Activated naive CD4-positive, alpha-beta T cell treated with anti-CD3 and anti-CD28 coated beads, Interleukin-2, amount 50 U/mL, for 24 hours (primary cell): ENCODE data around the gene CES1.
"Not testable (repeated sequence)": the region's sequence is repeated elsewhere in the genome, so short reads cannot be mapped to it uniquely, and the experiment has no call there.

Experiments
- H3K27ac Mint-ChIP-seq: one replicate; pipeline ENCODE4 v1.8.0; 2021; ENCODE audit warnings: mild to moderate bottlenecking, mixed read lengths
- H3K27me3 Mint-ChIP-seq: one replicate; pipeline ENCODE4 v1.8.0; 2021; ENCODE audit warnings: mixed read lengths
- H3K36me3 Mint-ChIP-seq: one replicate; pipeline ENCODE4 v1.8.0; 2021; ENCODE audit warnings: mixed read lengths
- H3K4me1 Mint-ChIP-seq: one replicate; pipeline ENCODE4 v1.8.0; 2021; ENCODE audit warnings: mixed read lengths
- H3K4me3 Mint-ChIP-seq: one replicate; pipeline ENCODE4 v1.8.0; 2021; ENCODE audit warnings: mild to moderate bottlenecking, mixed read lengths
- H3K9me3 Mint-ChIP-seq: one replicate; pipeline ENCODE4 v1.8.0; 2021; ENCODE audit warnings: mixed read lengths

Gene CES1

DNA sequence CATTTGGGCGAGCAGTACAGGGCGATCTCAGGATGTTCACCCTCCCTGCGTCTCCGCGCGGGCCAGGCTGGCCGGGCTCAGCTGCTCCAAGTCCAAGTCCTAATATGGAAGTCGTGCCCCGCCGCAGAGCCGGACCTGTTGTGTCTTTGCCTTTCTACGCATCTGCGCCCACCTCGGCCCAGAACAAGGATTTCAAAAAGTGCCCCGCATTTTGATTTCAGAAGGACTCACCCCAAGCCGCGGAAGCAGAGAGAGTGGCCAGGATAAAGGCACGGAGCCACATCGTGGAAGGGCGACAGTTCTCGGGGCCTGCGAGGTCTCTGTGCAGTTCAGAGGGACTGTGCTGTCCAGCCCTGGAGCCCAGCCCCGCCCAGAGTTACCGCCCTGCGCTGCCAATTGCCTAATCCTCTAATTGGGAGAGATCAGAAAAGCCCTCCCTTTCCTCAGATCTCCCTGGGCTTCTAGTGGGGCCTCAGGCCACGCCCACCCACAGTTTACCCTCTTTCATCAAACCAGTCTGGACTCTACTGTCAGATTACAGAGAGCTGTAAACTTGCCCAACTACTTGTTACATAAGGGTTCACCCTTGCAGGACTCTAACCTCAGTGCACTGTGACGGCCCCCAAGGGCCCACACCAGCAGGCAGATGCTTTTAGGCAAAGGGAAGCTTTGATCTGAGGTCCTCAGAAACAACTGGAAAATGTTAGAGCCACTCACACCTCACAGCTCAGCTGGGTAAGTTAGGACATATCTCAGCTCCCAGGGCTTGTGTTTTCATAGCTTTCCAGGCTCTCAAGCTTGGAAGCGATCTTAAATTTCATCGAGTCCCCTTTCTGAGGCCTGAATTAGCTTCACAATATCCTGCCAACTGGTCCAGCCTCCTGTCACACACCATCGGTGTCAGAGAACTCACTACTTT lies at the start of gene CES1:
TSS of gene CES1 (minus strand) at position 324 of the 919 bp plus-strand sequence. CDS start at position 283, 41 bp downstream.
- H3K4me3 Mint-ChIP-seq, result no peak within 1 kb of the TSS
- H3K4me1 Mint-ChIP-seq, result no peaks in the 10 kb centered on the region
- H3K36me3 Mint-ChIP-seq, result no peaks in the 10 kb centered on the region
- no peak within 1 kb of the TSS for H3K27ac Mint-ChIP-seq
- H3K9me3 Mint-ChIP-seq, result no peaks in the 10 kb centered on the region
- H3K27me3 Mint-ChIP-seq, result peaks cover 5% of the 10 kb centered on the region

GRCh38 chr16:55876854-55877253 lies 44.0 kb upstream of the CES1 start:
- no peaks in the 10 kb centered on the region for H3K36me3 Mint-ChIP-seq
- H3K9me3 Mint-ChIP-seq, result peaks cover 4% of the 10 kb centered on the region
- no peak overlapping the region for H3K4me3 Mint-ChIP-seq
- H3K27ac Mint-ChIP-seq, result no peak overlapping the region
- no peaks in the 10 kb centered on the region for H3K4me1 Mint-ChIP-seq
- peaks cover 1% of the 10 kb centered on the region for H3K27me3 Mint-ChIP-seq

DNA sequence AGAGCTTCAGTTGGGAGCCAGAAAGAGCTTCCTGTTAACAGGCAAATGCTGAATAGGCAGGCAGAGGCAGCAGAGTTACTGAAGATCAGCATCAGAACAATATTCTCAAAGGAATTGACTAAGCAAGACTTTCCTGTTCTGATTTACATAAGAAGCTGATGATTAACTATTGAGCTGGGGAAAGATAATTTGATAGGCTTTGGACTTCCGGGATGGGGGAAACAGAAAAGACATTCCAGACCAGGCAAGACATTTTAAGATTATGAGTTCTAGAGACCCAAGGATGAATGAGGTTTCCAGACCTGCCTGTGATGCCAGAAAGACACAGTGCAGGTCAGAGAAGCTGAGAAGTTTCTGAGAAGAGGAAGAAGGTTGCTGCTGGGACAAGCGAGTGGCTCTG lies 42.4 kb upstream of the CES1 start, which contains the start of gene CES5A:
TSS of gene CES5A (minus strand) at position 101 of the 400 bp plus-strand sequence. CDS start 152 bp downstream, outside the sequence.
- Mint-ChIP-seq H3K4me1 (no peaks in the 10 kb centered on the region), H3K9me3 (peaks cover 4% of the 10 kb centered on the region), H3K27ac (no peak within 1 kb of the TSS), H3K4me3 (no peak within 1 kb of the TSS), H3K27me3 (peaks cover 1% of the 10 kb centered on the region), H3K36me3 (no peaks in the 10 kb centered on the region)

- Mint-ChIP-seq H3K36me3 (no peaks in the 10 kb centered on the region), H3K27ac (no peak overlapping the region), H3K9me3 (no peaks in the 10 kb centered on the region), H3K4me3 (no peak overlapping the region), H3K4me1 (no peaks in the 10 kb centered on the region), H3K27me3 (peaks cover 1% of the 10 kb centered on the region)
These were observed 40.2 kb upstream of the CES1 start for GRCh38 chr16:55873122-55873521.

- Mint-ChIP-seq H3K36me3 (no peaks in the 10 kb centered on the region), H3K4me1 (no peaks in the 10 kb centered on the region), H3K27ac (no peak overlapping the region), H3K9me3 (no peaks in the 10 kb centered on the region), H3K27me3 (peaks cover 4% of the 10 kb centered on the region), H3K4me3 (no peak overlapping the region)
These were observed 39.2 kb upstream of the CES1 start for GRCh38 chr16:55872130-55872529.

DNA sequence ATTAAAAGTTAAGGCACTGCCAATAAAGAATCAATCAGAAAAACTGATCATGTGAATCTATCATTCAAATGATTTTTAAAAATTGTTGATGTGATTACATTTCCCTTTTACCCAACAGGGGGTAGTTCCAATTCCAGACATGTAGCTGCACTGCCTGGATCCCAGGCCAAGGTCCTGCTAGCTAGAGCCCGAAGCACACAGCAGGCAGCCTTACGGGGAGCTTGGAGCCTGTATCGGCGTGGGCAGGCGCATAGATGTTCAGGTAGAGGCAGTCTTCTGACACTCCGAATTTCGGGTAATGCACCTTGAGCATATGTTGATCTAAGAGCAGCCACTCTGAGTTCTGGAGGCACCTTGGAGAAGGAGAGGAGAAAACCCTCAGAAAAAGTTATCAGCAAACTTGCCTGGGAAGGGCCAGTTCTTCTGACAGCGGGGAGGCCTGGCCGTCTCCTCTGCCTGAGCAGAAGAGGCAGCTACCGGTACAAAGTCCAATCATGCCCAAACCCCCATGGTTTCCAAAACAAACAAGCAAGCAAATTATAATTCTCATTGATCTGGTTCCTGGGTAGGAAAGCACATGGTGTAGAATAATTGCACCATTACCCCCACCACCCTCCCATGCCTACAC lies 38.6 kb upstream of the CES1 start:
- no peaks in the 10 kb centered on the region for H3K4me1 Mint-ChIP-seq
- H3K36me3 Mint-ChIP-seq, result no peaks in the 10 kb centered on the region
- no peaks in the 10 kb centered on the region for H3K9me3 Mint-ChIP-seq
- no peak overlapping the region for H3K4me3 Mint-ChIP-seq
- H3K27ac Mint-ChIP-seq, result no peak overlapping the region
- peaks cover 4% of the 10 kb centered on the region for H3K27me3 Mint-ChIP-seq

- H3K27me3 Mint-ChIP-seq, result peaks cover 3% of the 10 kb centered on the region
- no peaks in the 10 kb centered on the region for H3K9me3 Mint-ChIP-seq
- H3K27ac Mint-ChIP-seq, result no peak overlapping the region
- H3K36me3 Mint-ChIP-seq, result no peaks in the 10 kb centered on the region
- no peak overlapping the region for H3K4me3 Mint-ChIP-seq
- H3K4me1 Mint-ChIP-seq, result no peaks in the 10 kb centered on the region
These were observed 36.1 kb upstream of the CES1 start for GRCh38 chr16:55868980-55869379.

GRCh38 chr16:55868137-55868536 lies 35.2 kb upstream of the CES1 start:
- Mint-ChIP-seq H3K9me3 (no peaks in the 10 kb centered on the region), H3K27ac (no peak overlapping the region), H3K4me1 (no peaks in the 10 kb centered on the region), H3K4me3 (no peak overlapping the region), H3K36me3 (no peaks in the 10 kb centered on the region), H3K27me3 (peaks cover 3% of the 10 kb centered on the region)

DNA sequence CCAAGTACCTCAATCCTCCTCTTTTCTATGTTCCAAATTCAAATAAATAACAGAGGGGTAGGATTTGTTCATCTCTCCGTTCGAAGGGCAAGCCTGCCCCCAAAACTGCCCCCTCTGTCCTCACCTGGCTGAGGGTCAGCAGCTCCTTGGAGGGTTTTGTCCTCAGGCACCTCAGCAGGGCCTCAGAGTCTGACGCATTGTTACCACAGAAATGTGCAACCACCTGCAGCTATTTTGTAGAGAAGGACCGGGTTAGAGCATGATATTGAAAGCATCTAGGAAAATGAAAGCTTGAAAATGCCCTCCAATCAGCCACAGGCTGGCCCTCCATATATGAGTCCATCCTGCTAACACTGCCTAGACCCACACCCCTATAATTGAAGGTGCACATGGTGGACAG lies 28.4 kb upstream of the CES1 start:
- no peaks in the 10 kb centered on the region for H3K4me1 Mint-ChIP-seq
- H3K36me3 Mint-ChIP-seq, result no peaks in the 10 kb centered on the region
- no peak overlapping the region for H3K4me3 Mint-ChIP-seq
- peaks cover 1% of the 10 kb centered on the region for H3K27me3 Mint-ChIP-seq
- H3K9me3 Mint-ChIP-seq, result no peaks in the 10 kb centered on the region
- H3K27ac Mint-ChIP-seq, result no peak overlapping the region

- not testable (repeated sequence) for H3K36me3 Mint-ChIP-seq, H3K9me3 Mint-ChIP-seq, H3K27ac Mint-ChIP-seq, H3K4me3 Mint-ChIP-seq, H3K27me3 Mint-ChIP-seq, H3K4me1 Mint-ChIP-seq
These were observed 24.8 kb upstream of the CES1 start for GRCh38 chr16:55857650-55858049.

GRCh38 chr16:55856950-55857349 lies 24.1 kb upstream of the CES1 start:
- peaks cover 6% of the 10 kb centered on the region for H3K27me3 Mint-ChIP-seq
- H3K36me3 Mint-ChIP-seq, result no peaks in the 10 kb centered on the region
- H3K4me3 Mint-ChIP-seq, result no peak overlapping the region
- no peak overlapping the region for H3K27ac Mint-ChIP-seq
- H3K4me1 Mint-ChIP-seq, result no peaks in the 10 kb centered on the region
- no peaks in the 10 kb centered on the region for H3K9me3 Mint-ChIP-seq

DNA sequence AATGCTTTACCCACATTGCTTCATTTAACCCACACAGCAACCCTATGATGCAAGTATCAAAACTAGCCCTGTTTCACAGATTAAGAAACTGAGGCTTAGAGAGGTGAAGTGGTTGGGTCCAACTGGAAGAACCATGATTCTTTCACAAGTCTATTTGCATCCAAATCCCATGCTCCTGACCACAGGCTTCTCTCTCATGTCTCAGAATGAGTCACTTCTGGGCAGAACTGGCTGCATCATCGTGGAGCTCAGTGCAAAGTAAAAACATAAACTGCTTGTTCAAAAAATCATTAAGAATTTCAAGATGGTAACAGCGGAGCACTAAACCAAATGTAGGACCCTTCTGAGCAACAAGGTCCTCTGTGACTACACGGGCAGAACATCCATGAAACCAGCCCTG lies 20.2 kb upstream of the CES1 start:
- peaks cover 13% of the 10 kb centered on the region for H3K27me3 Mint-ChIP-seq
- no peaks in the 10 kb centered on the region for H3K36me3 Mint-ChIP-seq
- H3K9me3 Mint-ChIP-seq, result no peaks in the 10 kb centered on the region
- no peak overlapping the region for H3K4me3 Mint-ChIP-seq
- no peak overlapping the region for H3K27ac Mint-ChIP-seq
- no peaks in the 10 kb centered on the region for H3K4me1 Mint-ChIP-seq

- Mint-ChIP-seq H3K4me1 (no peaks in the 10 kb centered on the region), H3K27me3 (peaks cover 16% of the 10 kb centered on the region), H3K9me3 (no peaks in the 10 kb centered on the region), H3K4me3 (no peak overlapping the region), H3K36me3 (no peaks in the 10 kb centered on the region), H3K27ac (no peak overlapping the region)
These were observed 16.6 kb upstream of the CES1 start for GRCh38 chr16:55849536-55849935.

GRCh38 chr16:55846598-55847346 lies 13.9 kb upstream of the CES1 start:
- H3K9me3 Mint-ChIP-seq, result no peaks in the 10 kb centered on the region
- no peak overlapping the region for H3K27ac Mint-ChIP-seq
- no peaks in the 10 kb centered on the region for H3K36me3 Mint-ChIP-seq
- no peak overlapping the region for H3K4me3 Mint-ChIP-seq
- no peaks in the 10 kb centered on the region for H3K4me1 Mint-ChIP-seq
- peaks cover 15% of the 10 kb centered on the region for H3K27me3 Mint-ChIP-seq

- Mint-ChIP-seq H3K4me3 (no peak overlapping the region), H3K36me3 (no peaks in the 10 kb centered on the region), H3K27me3 (peaks cover 8% of the 10 kb centered on the region), H3K4me1 (no peaks in the 10 kb centered on the region), H3K27ac (no peak overlapping the region), H3K9me3 (no peaks in the 10 kb centered on the region)
These were observed 10.2 kb upstream of the CES1 start for GRCh38 chr16:55843105-55843395.
